ENCODE measurements around the gene KIAA0513.

Gene KIAA0513

DNA sequence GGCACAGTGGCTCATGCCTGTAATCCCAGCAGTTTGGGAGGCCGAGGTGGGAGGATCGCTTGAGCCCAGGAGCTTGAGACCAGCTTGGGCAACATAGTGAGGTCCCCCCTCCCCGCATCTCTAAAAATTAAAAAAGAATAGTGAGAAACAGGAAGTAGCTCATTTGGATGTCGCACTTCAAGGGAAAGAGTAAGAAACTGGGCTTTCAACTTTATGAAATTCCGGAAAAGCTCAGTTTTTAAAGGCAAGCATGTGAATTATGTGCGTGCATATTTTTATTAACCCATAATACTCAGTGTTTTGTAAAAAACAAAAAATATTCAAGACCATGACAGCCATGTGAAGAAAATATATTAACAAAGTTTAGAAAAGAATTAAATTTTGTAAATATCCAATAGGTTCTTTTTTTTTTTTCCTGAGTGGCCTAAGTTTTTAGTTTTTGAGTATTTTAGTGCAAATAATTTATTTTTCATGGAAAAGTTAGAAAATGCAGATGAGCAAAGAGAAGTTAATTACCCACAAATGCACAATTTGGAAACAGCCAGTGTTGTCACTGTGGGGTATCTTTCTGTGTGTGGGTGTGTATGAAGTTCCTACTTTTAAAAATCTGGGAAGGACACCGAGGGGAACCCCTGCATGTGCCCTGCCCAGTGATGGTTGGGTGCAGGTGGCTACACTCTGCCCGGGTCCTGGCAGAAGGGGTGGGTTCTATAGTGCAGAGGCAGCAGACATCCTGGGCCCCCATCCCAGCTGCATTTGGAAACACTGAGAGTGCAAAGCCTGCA lies 44.7 kb downstream of the KIAA0513 start:
- DNase-seq (ENCODE audit: low read depth in 2 of 2): no peak

- no peak for DNase-seq (ENCODE audit: low read depth in 2 of 2)
Observed at GRCh38 chr16:85072947-85073346, 45.4 kb downstream of the KIAA0513 start.

- DNase-seq (ENCODE audit: low read depth in 2 of 2): no peak
Observed at GRCh38 chr16:85074225-85074914, 46.8 kb downstream of the KIAA0513 start.

GRCh38 chr16:85075236-85075924 lies 47.8 kb downstream of the KIAA0513 start:
- DNase-seq (ENCODE audit: low read depth in 2 of 2): no peak

- DNase-seq (ENCODE audit: low read depth in 2 of 2): no peak
Observed at GRCh38 chr16:85077039-85077438, 49.4 kb downstream of the KIAA0513 start.

DNA sequence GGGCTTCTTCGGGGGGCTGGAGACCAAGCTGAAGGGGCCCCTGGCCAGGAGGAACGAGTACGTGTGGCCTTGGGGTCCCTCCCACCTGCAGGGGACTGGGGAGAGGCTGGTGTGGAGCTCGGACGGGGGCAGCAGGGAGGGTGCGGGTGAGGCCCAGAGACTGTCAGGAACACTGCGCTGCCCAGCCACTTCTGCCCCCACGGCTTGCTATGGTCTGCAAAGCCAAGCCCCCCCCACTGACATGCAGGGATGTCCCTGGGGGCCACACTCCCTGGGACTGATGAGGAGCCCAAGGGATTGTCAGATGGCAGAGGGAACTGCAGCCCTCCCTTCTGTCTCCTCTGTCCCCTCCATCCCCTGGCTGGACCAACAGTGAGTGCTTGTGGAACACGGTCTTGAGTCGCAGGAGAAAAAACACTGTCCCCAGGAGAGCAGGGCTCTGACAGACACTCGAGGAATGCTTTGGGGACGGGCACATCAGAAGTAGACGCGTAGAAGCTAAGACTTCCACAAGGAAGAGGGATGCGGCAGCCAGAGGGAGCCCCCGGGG lies 50.1 kb downstream of the KIAA0513 start:
- no peak for DNase-seq (ENCODE audit: low read depth in 2 of 2)

DNA sequence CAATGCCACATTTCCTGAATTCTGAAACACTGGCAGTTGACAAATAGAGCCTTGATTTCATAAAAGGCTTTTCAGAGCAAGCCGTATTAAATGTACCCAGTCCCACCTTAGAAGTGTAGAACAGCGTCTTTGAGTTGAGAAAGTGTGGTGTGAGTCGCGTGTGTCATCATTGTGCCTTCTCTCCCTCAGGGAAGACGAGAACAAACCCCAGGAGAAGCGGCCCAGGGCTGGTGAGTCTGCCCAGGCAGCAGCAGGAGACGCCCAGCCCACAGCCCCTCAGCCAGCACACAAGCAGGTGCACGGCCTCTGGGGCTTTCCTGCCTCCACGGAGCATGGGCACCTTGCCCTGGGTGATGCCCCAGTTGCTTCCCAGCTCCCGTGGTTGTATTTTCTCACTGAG lies 50.6 kb downstream of the KIAA0513 start:
- DNase-seq (ENCODE audit: low read depth in 2 of 2): no peak

DNA sequence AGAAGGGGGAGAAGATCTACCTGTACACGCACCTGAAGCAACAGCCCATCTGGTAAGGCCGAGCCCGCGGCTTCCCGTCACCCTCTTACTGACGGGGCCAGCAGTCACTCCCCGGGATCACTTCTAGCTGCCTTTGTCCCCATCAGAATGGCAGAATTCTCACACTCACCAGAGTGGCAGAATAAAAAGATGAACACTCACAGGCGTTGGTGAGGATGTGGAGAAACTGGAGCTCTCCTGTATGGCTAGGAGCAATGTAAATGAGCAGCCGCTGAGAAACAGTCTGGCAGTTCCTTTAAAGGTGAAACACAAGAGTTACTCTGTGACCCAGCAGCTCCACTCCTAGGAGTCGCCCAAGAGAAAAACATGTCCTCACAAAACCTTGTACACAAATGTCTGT lies 51.4 kb downstream of the KIAA0513 start:
- DNase-seq (ENCODE audit: low read depth in 2 of 2): no peak

GRCh38 chr16:85079785-85080570 lies 52.4 kb downstream of the KIAA0513 start:
- DNase-seq (ENCODE audit: low read depth in 2 of 2): no peak

DNA sequence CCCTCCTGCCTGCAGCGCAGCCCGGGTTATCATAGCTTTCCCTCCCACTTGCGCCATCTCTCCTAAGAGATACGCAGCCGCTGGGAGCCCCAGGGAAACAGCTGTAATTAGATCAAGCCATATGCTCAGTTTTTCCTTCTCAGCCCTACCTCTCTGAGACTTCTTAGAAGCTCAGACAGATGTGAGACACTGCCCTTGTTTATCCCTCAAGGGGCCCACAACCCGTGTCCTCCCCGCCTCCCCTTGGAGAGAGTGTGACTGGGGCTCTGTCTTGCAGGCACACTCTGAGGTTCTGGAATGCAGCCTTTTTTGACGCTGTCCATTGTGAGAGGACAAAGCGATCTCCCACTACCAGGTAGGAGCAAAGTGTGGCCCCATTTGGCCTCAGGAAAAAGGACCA lies 53.4 kb downstream of the KIAA0513 start:
- no peak for DNase-seq (ENCODE audit: low read depth in 2 of 2)

DNA sequence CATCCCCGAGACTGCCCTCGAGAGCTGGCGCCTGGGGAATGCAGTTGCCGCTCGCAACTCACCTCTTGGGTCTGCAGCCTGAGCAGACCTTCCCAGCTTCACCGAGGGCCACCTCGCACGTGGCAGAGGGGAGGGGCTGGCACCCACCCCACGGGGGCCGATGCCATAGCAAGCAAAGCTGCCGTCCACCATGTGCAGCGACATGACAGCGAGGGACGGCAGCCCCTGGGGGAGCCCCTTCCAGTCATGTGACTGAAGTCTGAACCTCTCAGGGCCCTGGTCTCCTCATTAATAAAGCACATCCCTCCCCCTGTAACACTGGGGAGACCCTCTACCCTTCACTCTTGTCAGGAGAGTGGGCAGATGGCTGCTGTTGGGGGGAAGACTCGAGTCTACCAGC lies 54.2 kb downstream of the KIAA0513 start:
- no peak for DNase-seq (ENCODE audit: low read depth in 2 of 2)

DNA sequence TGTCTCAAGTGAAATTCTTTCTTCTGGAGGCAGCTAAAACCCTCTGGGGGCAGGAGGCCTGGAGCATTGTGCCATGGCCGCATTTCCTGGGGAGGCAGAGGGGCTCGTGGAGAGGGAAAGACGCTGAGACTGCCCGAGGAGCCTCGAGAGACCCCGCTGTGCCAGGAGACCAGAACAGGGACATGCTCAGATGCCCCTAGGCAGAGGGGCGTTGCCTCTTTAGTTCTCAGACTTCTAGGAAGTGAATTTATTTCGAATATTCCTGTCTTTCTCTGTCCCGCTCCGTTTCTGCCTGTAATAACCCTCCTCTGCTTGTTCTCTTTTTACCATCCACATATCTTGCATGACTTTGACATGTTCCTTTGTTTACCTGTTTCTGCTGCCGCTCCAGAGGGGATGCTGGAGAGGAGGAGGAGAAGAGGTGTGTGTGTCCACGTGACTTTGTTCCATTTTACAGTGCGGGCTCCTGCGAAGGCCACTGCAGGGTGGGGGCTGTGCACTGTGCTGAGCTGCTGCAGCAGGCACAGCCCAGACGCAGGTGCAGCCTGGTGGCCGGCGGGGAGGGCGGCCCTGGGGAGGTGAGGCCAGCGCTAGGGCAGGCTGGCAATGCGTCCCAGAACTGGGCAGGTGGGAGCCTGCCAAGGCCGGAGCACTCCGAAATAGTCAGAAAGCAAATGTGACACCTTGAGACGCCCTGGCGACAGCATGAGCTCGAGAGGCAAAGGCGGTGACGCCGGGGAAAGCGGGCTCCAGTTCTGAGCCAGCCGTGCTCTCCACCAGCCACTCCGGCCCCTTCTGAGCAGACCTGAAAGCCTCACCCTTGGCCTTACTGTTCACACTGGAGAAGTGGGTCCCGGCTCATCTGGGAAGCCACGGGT lies 54.8 kb downstream of the KIAA0513 start:
- no peak for DNase-seq (ENCODE audit: low read depth in 2 of 2)

- no peak for DNase-seq (ENCODE audit: low read depth in 2 of 2)
Observed at GRCh38 chr16:85083051-85083639, 55.5 kb downstream of the KIAA0513 start.

DNA sequence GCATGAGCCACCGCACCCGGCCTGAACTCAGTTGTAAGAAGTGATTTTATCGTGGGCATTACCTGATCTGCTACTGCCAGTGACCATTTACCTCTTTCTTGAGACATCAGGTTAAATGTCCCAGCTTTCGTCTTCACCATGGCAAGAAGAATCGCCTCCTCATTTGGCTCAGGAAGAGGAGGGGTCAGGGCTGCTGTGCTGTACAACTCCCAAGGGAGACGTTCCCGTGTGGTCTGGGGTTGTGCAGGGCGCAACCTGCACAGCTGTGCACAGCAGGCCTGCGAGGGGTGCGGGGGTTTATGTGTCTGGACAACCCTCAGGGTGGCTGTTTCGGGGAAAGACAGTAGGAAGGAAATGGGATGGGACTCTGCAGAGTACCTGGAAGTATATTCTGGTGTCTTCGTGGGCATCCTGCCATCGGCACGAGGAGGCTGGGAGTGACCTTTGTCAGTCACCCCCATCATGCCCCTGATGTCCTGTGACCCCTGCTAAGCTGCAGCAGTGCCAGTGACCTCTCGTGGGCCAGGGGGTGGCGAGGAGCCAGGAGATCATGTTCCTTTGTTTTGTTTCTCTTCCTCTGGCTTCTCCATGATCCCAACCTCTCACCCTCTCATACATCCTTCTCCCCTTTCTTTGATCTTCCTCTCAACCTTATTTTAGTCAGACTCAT lies 57.4 kb downstream of the KIAA0513 start:
- no peak for DNase-seq (ENCODE audit: low read depth in 2 of 2)

GRCh38 chr16:85085721-85086120 lies 58.1 kb downstream of the KIAA0513 start:
- no peak for DNase-seq (ENCODE audit: low read depth in 2 of 2)

DNA sequence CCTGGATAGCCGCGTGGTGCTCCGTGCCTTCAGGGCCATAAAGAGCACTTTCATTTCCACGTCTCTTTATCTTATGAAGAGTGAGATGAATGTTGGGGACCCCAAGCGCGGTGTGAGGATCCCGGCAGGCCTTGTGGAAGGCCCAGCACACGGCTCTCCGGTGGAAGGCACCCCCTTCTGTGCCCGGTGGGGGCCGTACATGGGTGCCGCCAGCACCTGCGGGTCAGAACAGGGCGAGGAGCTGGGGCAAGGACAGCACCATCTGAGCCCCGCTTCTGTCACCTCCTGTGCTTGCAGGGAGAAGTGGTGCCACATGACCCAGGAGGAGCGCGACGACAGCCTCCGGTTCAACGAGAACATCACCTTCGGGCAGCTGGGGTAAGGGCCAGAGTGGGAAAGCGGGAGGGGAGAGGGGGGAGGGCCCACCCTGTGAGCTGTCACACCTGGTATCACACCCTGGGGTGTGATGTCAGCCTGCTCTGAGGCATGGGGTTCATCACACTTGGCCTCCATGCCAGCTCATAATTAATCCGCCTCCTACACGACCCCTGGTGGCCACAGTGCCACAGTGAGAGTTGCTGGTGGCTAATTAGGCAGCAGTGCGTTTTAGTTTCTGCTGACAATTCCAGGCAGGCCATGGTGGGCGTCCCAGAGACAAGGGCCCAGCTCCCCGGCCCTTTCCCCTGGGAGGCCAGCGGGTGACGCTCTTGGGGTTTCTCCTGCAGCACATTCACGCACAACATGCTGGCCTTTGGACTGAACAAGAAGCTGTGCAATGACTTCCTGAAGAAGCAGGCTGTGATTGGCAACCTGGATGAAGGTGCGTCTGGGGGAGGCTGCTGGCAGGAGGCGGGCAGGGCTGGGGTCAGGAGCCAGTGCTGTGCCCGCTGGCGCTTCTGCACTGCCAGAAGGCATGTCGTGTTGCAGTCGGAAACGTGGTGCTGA lies 59.0 kb downstream of the KIAA0513 start:
- peak; percentile 61 to 73 for DNase-seq (ENCODE audit: low read depth in 2 of 2)

GRCh38 chr16:85087899-85088569 lies 60.4 kb downstream of the KIAA0513 start:
- DNase-seq (ENCODE audit: low read depth in 2 of 2): no peak
